Prostate gland (tissue), 2 donors: ENCODE data around the gene MOGAT2. TPM values are rescaled to one million over a fixed set of nuclear protein-coding genes. Genes with fewer than 3 reads are reported as not detected.

ENCODE experiments used
- DNase-seq: peaks from one replicate; pipeline ENCODE4 v3.0.0-alpha.2; 2019; ENCODE audit warnings: low spot score
- H3K27ac ChIP-seq, 2 donors: fragments of 200-600 bp; sonication (generic); 2 replicates each; pipeline ENCODE4 v1.5.1; 2017 to 2019
- H3K27me3 ChIP-seq: fragments of 200-600 bp; sonication (generic); replicated peaks from 2 replicates; pipeline ENCODE4 v1.5.1; 2019; ENCODE audit not compliant: insufficient read depth
- H3K36me3 ChIP-seq, 2 donors: fragments of 200-600 bp; sonication (generic); 1 replicate in 1 of 2; 2 replicates in 1 of 2; pipeline versions ENCODE4 v1.5.1 to v1.8.1; 2017 to 2019
- H3K4me1 ChIP-seq: fragments of 200-600 bp; sonication (generic); replicated peaks from 2 replicates; pipeline ENCODE4 v1.5.1; 2019
- H3K4me3 ChIP-seq, 2 donors: fragments of 200-600 bp; sonication (generic); 2 replicates each; pipeline ENCODE4 v1.5.1; 2017 to 2019
- H3K9me3 ChIP-seq: fragments of 200-600 bp; sonication (generic); 2 replicates; pipeline ENCODE4 v1.5.1; 2017
- CTCF ChIP-seq, 4 experiments: fragments of 200-600 bp in 2 of 4; fragments of 450-650 bp in 2 of 4; sonication (generic) in 2 of 4; IDR thresholded peaks; 1 replicate in 3 of 4; 2 replicates in 1 of 4; pipeline ENCODE4 v1.5.1; 2016 to 2019; ENCODE audit warnings: antibody characterized with exemption in 4 of 4, mild to moderate bottlenecking in 2 of 4, moderate library complexity in 2 of 4
- POLR2A ChIP-seq: fragments of 450-650 bp; IDR thresholded peaks from one replicate; pipeline ENCODE4 v1.6.1; 2016; ENCODE audit warnings: antibody characterized with exemption, mild to moderate bottlenecking
- POLR2AphosphoS5 ChIP-seq: sonication (generic); formaldehyde crosslinking; IDR thresholded peaks from one replicate; pipeline ENCODE4 v1.6.1; 2017; ENCODE audit warnings: antibody characterized with exemption
- WGBS: methylation state at CpG from one replicate; pipeline ENCODE4 v1.1.5; 2018; 5-methylcytosine and 5-hydroxymethylcytosine counted together
- intact Hi-C: fragments of 100-400 bp; cut with DNase I; formaldehyde crosslinking; loops from one replicate; pipeline ENCODE4 v1.14.2; 2022
- total RNA-seq, 2 donors: library from RNA; depleted of rRNA; stranded (reverse); fragments of >200 nt; gene quantifications; one replicate each; pipeline ENCODE4 v1.1.0, GENCODE V29; 2016

MOGAT2 gene
- total RNA-seq, 2 donors from 2014 or later, result 0.62 to 4.1 TPM

GRCh38 chr11:75697906-75698581 lies 19.6 kb upstream of the MOGAT2 start:
- 74% methylated on average over 4 of the region's 4 CpGs for WGBS
- H3K4me1 ChIP-seq, result no peaks in the 10 kb centered on the region
- H3K4me3 ChIP-seq, result no peak overlapping the region
- TF ChIP-seq CTCF (IDR thresholded peaks at IDR 0.05) (no peak), POLR2AphosphoS5 (no peak), POLR2A (no peak)
- no peaks in the 10 kb centered on the region for H3K27me3 ChIP-seq
- DNase-seq, result no peak
- H3K27ac ChIP-seq, result no peak overlapping the region
- intact Hi-C loops, result no loop called here
- no peaks in the 10 kb centered on the region for H3K9me3 ChIP-seq
- no peaks in the 10 kb centered on the region for H3K36me3 ChIP-seq

GRCh38 chr11:75700940-75701339 lies 16.7 kb upstream of the MOGAT2 start:
- TF ChIP-seq CTCF (IDR thresholded peaks at IDR 0.05) (no peak), POLR2AphosphoS5 (no peak), POLR2A (no peak)
- Histone ChIP-seq H3K4me1 (no peaks in the 10 kb centered on the region), H3K9me3 (no peaks in the 10 kb centered on the region), H3K4me3 (no peak overlapping the region), H3K36me3 (no peaks in the 10 kb centered on the region), H3K27me3 (no peaks in the 10 kb centered on the region), H3K27ac (no peak overlapping the region)
- DNase-seq, result no peak
- intact Hi-C loops, result no loop called here
- 83% methylated on average over 2 of the region's 2 CpGs for WGBS

GRCh38 chr11:75703695-75704237 lies 13.9 kb upstream of the MOGAT2 start:
- intact Hi-C loops, result no loop called here
- H3K4me1 ChIP-seq, result no peaks in the 10 kb centered on the region
- no peak overlapping the region for H3K4me3 ChIP-seq
- no peaks in the 10 kb centered on the region for H3K27me3 ChIP-seq
- H3K27ac ChIP-seq, result no peak overlapping the region
- no peaks in the 10 kb centered on the region for H3K9me3 ChIP-seq
- 84% methylated on average over 7 of the region's 7 CpGs for WGBS
- DNase-seq, result no peak
- H3K36me3 ChIP-seq, result no peaks in the 10 kb centered on the region
- no peak for TF ChIP-seq POLR2AphosphoS5
- TF ChIP-seq POLR2A, result no peak
- TF ChIP-seq CTCF (IDR thresholded peaks at IDR 0.05), result no peak

- Histone ChIP-seq H3K4me3 (no peak overlapping the region), H3K36me3 (no peaks in the 10 kb centered on the region), H3K27ac (no peak overlapping the region), H3K9me3 (no peaks in the 10 kb centered on the region), H3K27me3 (no peaks in the 10 kb centered on the region), H3K4me1 (no peaks in the 10 kb centered on the region)
- intact Hi-C loops, result loop anchor here (5.0 kb wide), 1 partner anchor 447 kb away; no protein-coding TSS in a partner anchor
- WGBS, result 85% methylated on average over 3 of the region's 3 CpGs
- DNase-seq, result no peak
- TF ChIP-seq POLR2AphosphoS5, result no peak
- no peak for TF ChIP-seq POLR2A
- TF ChIP-seq CTCF (IDR thresholded peaks at IDR 0.05), result no peak
These were observed 12.1 kb upstream of the MOGAT2 start for GRCh38 chr11:75705541-75705940.

GRCh38 chr11:75706260-75706729 lies 11.3 kb upstream of the MOGAT2 start:
- WGBS, result 4% methylated on average over 17 of the region's 17 CpGs
- H3K27ac ChIP-seq, result no peak overlapping the region
- DNase-seq, result peak; percentile 61
- intact Hi-C loops, result loop anchor here (5.0 kb wide), 1 partner anchor 446 kb away; no protein-coding TSS in a partner anchor
- TF ChIP-seq POLR2AphosphoS5, result peak; percentile 36
- peak; percentile 87 to 95 (median 90) for TF ChIP-seq CTCF (IDR thresholded peaks at IDR 0.05)
- TF ChIP-seq POLR2A, result no peak
- H3K27me3 ChIP-seq, result no peaks in the 10 kb centered on the region
- no peaks in the 10 kb centered on the region for H3K4me1 ChIP-seq
- no peaks in the 10 kb centered on the region for H3K9me3 ChIP-seq
- H3K36me3 ChIP-seq, result no peaks in the 10 kb centered on the region
- no peak overlapping the region for H3K4me3 ChIP-seq
